Measurements from ENCODE around the gene BTBD7.

Gene BTBD7

GRCh38 chr14:93232159-93232558 lies 100.7 kb downstream of the BTBD7 start:
- no peak for DNase-seq
- no peak for TF ChIP-seq GATA1 (IDR thresholded peaks at IDR 0.05; ENCODE audit: low read depth, low read length)
- no peak for TF ChIP-seq POLR2A (IDR thresholded peaks at IDR 0.05; ENCODE audit: low read length)

DNA sequence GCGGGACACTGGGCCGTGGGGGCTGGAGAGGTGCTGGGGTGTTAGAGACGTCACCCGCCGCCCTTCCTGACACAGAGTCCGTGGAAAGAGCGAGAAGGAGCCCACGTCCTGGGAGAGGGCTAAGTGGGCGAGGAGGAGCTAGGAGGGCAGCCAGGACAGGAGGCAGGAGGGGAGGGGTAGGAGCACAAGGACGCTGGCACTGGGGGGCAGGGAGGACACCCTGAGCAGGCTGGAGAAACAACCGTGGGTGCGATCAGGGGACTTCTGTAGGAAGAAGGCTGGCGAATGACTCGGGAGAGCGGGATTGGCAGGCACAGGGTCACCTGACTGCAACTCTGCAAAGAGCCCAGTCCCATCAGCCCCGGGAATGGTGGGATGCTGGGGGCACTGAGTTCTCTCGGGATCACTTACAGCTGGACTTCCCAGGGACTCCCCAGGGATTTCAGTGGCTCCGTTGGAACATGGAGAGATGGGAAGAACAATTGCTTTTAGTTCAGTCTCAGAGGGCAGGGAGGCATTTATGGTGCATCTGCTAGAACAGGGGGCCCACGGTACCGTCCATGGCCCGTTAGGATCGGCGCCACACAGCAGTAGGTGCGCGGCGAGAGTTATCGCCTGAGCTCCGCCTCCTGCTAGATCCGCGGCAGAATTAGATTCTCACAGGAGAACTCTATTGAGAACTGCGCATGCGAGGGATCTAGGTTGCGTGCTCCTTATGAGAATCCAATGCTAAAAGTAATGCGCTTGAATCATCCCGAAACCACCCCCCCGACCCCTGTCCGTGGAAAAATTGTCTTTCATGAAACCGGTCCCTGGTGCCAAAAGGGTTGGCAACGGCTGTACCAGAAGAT lies 101.5 kb downstream of the BTBD7 start:
- no peak for TF ChIP-seq POLR2A (IDR thresholded peaks at IDR 0.05; ENCODE audit: low read length)
- no peak for TF ChIP-seq GATA1 (IDR thresholded peaks at IDR 0.05; ENCODE audit: low read depth, low read length)
- no peak for DNase-seq

- TF ChIP-seq POLR2A (IDR thresholded peaks at IDR 0.05; ENCODE audit: low read length) = no peak
- no peak for TF ChIP-seq GATA1 (IDR thresholded peaks at IDR 0.05; ENCODE audit: low read depth, low read length)
Measured at GRCh38 chr14:93230539-93230938, 102.3 kb downstream of the BTBD7 start.

GRCh38 chr14:93228550-93228949 lies 104.3 kb downstream of the BTBD7 start:
- no peak for TF ChIP-seq POLR2A (IDR thresholded peaks at IDR 0.05; ENCODE audit: low read length)
- TF ChIP-seq GATA1 (IDR thresholded peaks at IDR 0.05; ENCODE audit: low read depth, low read length) = no peak
- DNase-seq = no peak

More at GRCh38 chr14:93230539-93230938, 102.3 kb downstream of the BTBD7 start:
- DNase-seq = no peak

DNA sequence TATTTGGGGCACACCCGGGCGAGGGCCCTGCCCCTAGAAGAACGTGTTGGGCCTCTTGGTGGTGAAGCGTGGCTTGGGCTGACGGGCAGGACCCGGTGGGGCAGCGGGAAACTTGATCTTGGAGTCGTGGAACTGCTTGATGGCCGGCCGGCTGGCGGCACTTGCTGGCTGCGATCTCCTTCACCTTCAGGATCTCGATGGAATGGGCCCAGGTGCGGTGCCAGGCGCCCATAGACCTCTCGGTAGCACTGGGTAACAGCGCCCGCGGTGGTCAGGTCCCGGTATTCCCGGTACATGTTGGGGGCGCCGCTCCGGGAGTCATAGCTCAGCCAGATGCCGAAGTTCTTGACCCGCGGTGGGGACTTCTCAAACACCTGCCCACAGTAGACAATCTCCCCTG lies 109.3 kb downstream of the BTBD7 start:
- DNase-seq = no peak
- TF ChIP-seq POLR2A (IDR thresholded peaks at IDR 0.05; ENCODE audit: low read length) (no peak), GATA1 (IDR thresholded peaks at IDR 0.05; ENCODE audit: low read depth, low read length) (no peak)

GRCh38 chr14:93220509-93220908 lies 112.3 kb downstream of the BTBD7 start:
- no peak for DNase-seq
- TF ChIP-seq POLR2A (IDR thresholded peaks at IDR 0.05; ENCODE audit: low read length) (no peak), GATA1 (IDR thresholded peaks at IDR 0.05; ENCODE audit: low read depth, low read length) (no peak)

- peak; percentile 75 to 79 for DNase-seq
Measured at GRCh38 chr14:93219103-93219726, 113.6 kb downstream of the BTBD7 start.

GRCh38 chr14:93214598-93214997 lies 118.2 kb downstream of the BTBD7 start:
- no peak for DNase-seq
- TF ChIP-seq POLR2A (IDR thresholded peaks at IDR 0.05; ENCODE audit: low read length) (no peak), GATA1 (IDR thresholded peaks at IDR 0.05; ENCODE audit: low read depth, low read length) (no peak)

More at GRCh38 chr14:93219103-93219726, 113.6 kb downstream of the BTBD7 start:
- TF ChIP-seq GATA1 (IDR thresholded peaks at IDR 0.05; ENCODE audit: low read depth, low read length) (no peak), POLR2A (IDR thresholded peaks at IDR 0.05; ENCODE audit: low read length) (no peak)

DNA sequence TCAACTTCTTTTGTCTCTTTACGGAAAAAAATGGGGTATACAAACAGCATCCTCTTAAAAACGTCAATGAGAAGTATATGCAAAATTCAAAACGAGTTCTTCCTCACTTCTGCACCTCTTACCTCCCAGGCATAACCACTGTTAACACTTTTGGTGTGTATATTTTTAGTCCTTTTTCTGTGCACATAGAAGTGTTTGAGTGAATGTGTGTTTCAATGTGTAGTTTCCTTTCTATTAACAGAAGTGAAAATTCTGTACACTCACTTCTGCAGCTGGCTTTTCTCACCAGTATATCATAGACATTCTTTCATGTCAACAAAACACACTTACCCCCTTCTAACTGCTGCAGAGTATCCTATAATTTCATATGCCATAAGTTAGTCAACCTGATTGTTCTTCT lies 120.4 kb downstream of the BTBD7 start:
- TF ChIP-seq GATA1 (IDR thresholded peaks at IDR 0.05; ENCODE audit: low read depth, low read length) (no peak), POLR2A (IDR thresholded peaks at IDR 0.05; ENCODE audit: low read length) (no peak)
- DNase-seq = no peak

DNA sequence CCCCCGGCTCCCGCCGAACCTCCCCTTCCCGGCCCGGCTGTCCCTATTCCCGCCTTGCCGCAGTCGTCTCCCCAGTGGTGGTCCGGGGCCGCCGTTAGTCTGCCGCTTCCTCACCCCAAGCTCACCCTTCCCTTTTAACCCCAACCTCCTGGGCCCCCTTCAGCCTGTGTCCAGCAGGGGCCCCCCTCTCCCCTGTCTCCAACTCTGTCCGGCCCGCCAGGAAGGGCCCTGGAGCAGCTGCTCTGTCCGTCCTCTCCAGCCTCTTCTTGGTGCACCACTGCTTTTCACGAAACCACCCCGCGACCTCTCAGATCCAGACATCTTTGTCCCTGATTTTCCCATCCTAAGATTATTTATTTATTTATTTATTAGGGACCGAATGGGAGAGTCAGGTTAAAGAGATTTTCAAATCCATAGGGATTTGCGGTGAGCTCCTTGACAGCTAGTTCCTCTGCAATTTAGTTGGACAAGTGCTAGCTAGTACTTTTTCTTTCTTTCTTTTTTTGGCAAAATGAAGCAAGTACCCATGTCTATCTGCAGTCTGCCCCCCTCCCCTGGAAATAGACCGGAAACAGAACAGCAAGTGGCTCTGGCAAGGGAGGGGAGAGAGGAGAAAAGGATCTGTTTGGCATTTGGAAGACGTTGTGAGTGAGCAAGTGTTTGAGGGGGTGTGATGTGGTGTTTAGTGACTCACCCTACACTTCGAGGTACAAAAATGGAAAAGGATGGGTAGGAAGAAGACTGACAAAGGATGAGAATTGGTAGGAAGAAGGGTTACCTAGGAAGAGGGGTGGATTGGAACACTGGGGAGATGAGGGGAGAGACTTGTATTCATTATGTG lies 125.1 kb downstream of the BTBD7 start:
- TF ChIP-seq POLR2A (IDR thresholded peaks at IDR 0.05; ENCODE audit: low read length) = peak; percentile 48
- no peak for TF ChIP-seq GATA1 (IDR thresholded peaks at IDR 0.05; ENCODE audit: low read depth, low read length)
- peak; percentile 78 to 82 for DNase-seq

DNA sequence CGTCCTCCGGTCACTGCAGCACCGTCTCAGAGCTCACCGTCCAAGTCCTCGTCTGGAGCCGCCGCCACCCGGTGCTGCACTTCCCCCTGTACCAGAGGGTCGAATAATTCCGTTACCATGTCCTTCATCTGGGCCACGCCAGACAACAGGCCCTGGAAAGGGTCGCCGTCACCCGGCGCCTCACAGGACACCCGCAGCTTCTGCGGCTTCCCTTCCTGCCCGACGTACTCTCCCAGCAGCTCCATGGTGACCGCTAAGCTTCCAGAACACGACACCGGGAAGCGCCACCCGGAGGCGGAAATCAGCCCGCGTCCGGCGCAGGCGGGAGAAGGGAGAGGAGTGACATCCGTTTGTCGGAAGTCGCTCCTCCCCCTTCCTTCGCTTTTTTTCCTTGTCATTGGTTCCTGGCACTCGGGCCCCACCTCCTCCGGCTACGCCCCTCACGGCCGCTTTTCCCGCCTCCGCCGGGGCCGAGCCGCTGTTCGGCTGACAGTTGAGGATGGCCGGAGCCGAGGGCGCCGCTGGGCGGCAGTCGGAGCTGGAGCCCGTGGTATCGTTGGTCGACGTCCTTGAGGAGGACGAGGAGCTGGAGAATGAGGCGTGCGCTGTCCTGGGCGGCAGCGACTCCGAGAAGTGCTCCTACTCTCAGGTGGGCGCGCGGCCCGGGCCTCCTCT lies 125.9 kb downstream of the BTBD7 start, which contains the start of the genes GON7 and UBR7:
TSS of gene GON7 (minus strand) at position 273 of the 675 bp plus-strand sequence. CDS start at position 245, 28 bp downstream.
TSS of gene UBR7 (plus strand) at position 464 of the 675 bp plus-strand sequence. CDS start at position 500, 36 bp downstream.
- DNase-seq = peak; percentile 96 to 97
- TF ChIP-seq GATA1 (IDR thresholded peaks at IDR 0.05; ENCODE audit: low read depth, low read length) (no peak), POLR2A (IDR thresholded peaks at IDR 0.05; ENCODE audit: low read length) (peak; percentile 94)

GRCh38 chr14:93201155-93201704 lies 131.6 kb downstream of the BTBD7 start:
- DNase-seq = no peak
- TF ChIP-seq POLR2A (IDR thresholded peaks at IDR 0.05; ENCODE audit: low read length) (no peak), GATA1 (IDR thresholded peaks at IDR 0.05; ENCODE audit: low read depth, low read length) (no peak)

GRCh38 chr14:93200553-93200952 lies 132.3 kb downstream of the BTBD7 start:
- DNase-seq = no peak
- TF ChIP-seq GATA1 (IDR thresholded peaks at IDR 0.05; ENCODE audit: low read depth, low read length) (no peak), POLR2A (IDR thresholded peaks at IDR 0.05; ENCODE audit: low read length) (no peak)

Data from erythroblast (primary cell).